HG02884 (cell line): ENCODE results near the gene SYTL1.

Source experiments
- ATAC-seq: cut with Tn5 transposase; IDR thresholded peaks from one replicate; pipeline ENCODE4 v1.9.1; 2021; ENCODE audit warnings: mild to moderate bottlenecking, moderate library complexity; ENCODE audit not compliant: unreplicated experiment

Gene SYTL1

GRCh38 chr1:27363766-27364695 is 22.2 kb downstream of the SYTL1 start:
- no peak for ATAC-seq

- no peak for ATAC-seq
Observed at GRCh38 chr1:27364696-27365371, 23.0 kb downstream of the SYTL1 start.

- no peak for ATAC-seq
Observed at GRCh38 chr1:27365372-27366112, 23.7 kb downstream of the SYTL1 start.

GRCh38 chr1:27366113-27366410 is 24.2 kb downstream of the SYTL1 start:
- ATAC-seq: no peak

- no peak for ATAC-seq
Observed at GRCh38 chr1:27366411-27367159, 24.8 kb downstream of the SYTL1 start, which contains the start of gene MAP3K6. MAP3K6 (minus strand) TSS chr1:27366961; CDS start chr1:27366597, 364 bp downstream.

- ATAC-seq: no peak
Observed at GRCh38 chr1:27367160-27367650, 25.4 kb downstream of the SYTL1 start.

- ATAC-seq: no peak
Observed at GRCh38 chr1:27368869-27369582, 27.2 kb downstream of the SYTL1 start.

- ATAC-seq: no peak
Observed at GRCh38 chr1:27372022-27372807, 30.4 kb downstream of the SYTL1 start.

- no peak for ATAC-seq
Observed at GRCh38 chr1:27372808-27373690, 31.2 kb downstream of the SYTL1 start.

GRCh38 chr1:27374362-27375086 is 32.7 kb downstream of the SYTL1 start, which contains the start of gene FCN3:
FCN3 (minus strand) TSS chr1:27374824; CDS start chr1:27374818, 6 bp downstream.
- ATAC-seq: no peak

- ATAC-seq: no peak
Observed at GRCh38 chr1:27377760-27378495, 36.1 kb downstream of the SYTL1 start.

- no peak for ATAC-seq
Observed at GRCh38 chr1:27379564-27380122, 37.8 kb downstream of the SYTL1 start.

GRCh38 chr1:27380224-27380623 is 38.4 kb downstream of the SYTL1 start:
- ATAC-seq: no peak

GRCh38 chr1:27380766-27381733 is 39.2 kb downstream of the SYTL1 start:
- no peak for ATAC-seq
